MM.1S (cell line): Measurements from ENCODE around the gene LEF1.

ENCODE experiments used
- DNase-seq: peaks from one replicate; pipeline ENCODE4 v3.0.0-alpha.2; 2015
- H2AFZ ChIP-seq: fragments of 300-600 bp; sonication (generic); 2 replicates; pipeline ENCODE4 v1.6.0; 2016; ENCODE audit warnings: antibody characterized with exemption, low read length
- H3F3A ChIP-seq: fragments of 300-600 bp; sonication (generic); 2 replicates; pipeline ENCODE4 v1.6.1; 2016; ENCODE audit warnings: mild to moderate bottlenecking, antibody characterized with exemption, low read length, moderate library complexity, mixed read lengths; ENCODE audit not compliant: insufficient read depth
- H3K27ac ChIP-seq: fragments of 300-600 bp; sonication (generic); 2 replicates; pipeline ENCODE4 v1.5.1; 2016; ENCODE audit warnings: mild to moderate bottlenecking, low read length
- H3K27me3 ChIP-seq: fragments of 300-600 bp; sonication (generic); replicated peaks from 2 replicates; pipeline ENCODE4 v1.6.0; 2016; ENCODE audit warnings: low read length; ENCODE audit not compliant: insufficient read depth
- H3K36me3 ChIP-seq: fragments of 300-600 bp; sonication (generic); replicated peaks from 2 replicates; pipeline ENCODE4 v1.6.1; 2016; ENCODE audit warnings: mild to moderate bottlenecking, low read length, mixed read lengths; ENCODE audit not compliant: insufficient read depth
- H3K4me1 ChIP-seq: fragments of 300-600 bp; sonication (generic); 2 replicates; pipeline ENCODE4 v1.6.1; 2016; ENCODE audit warnings: low read length, mixed read lengths
- H3K4me2 ChIP-seq: fragments of 300-600 bp; sonication (generic); 2 replicates; pipeline ENCODE4 v1.6.0; 2016; ENCODE audit warnings: low read depth, low read length
- H3K4me3 ChIP-seq: fragments of 300-600 bp; sonication (generic); 2 replicates; pipeline ENCODE4 v1.5.1; 2016; ENCODE audit warnings: low read length, mixed read lengths
- H3K79me2 ChIP-seq: fragments of 300-600 bp; sonication (generic); 2 replicates; pipeline ENCODE4 v1.6.1; 2016; ENCODE audit warnings: mixed run types, low read length, mixed read lengths
- H3K9ac ChIP-seq: fragments of 300-600 bp; sonication (generic); 2 replicates; pipeline ENCODE4 v1.6.1; 2016; ENCODE audit warnings: low read length, mixed read lengths
- H3K9me2 ChIP-seq: fragments of 300-600 bp; sonication (generic); replicated peaks from 2 replicates; pipeline ENCODE4 v1.6.1; 2016; ENCODE audit warnings: mild to moderate bottlenecking, low read length, mixed read lengths; ENCODE audit not compliant: insufficient read depth
- H3K9me3 ChIP-seq: fragments of 300-600 bp; sonication (generic); replicated peaks from 2 replicates; pipeline ENCODE4 v1.6.1; 2016; ENCODE audit warnings: mild to moderate bottlenecking, low read length, mixed read lengths; ENCODE audit not compliant: insufficient read depth
- H4K20me1 ChIP-seq: fragments of 300-600 bp; sonication (generic); 2 replicates; pipeline ENCODE4 v1.6.1; 2016; ENCODE audit warnings: mild to moderate bottlenecking, low read length, moderate library complexity, mixed read lengths; ENCODE audit not compliant: insufficient read depth
- EZH2 ChIP-seq: fragments of 300-600 bp; sonication (generic); optimal IDR thresholded peaks from 2 replicates; pipeline ENCODE3; 2017; ENCODE audit warnings: low read depth, mild to moderate bottlenecking, antibody characterized with exemption, low read length, mixed read lengths
- EZH2phosphoT487 ChIP-seq: fragments of 300-600 bp; sonication (generic); IDR thresholded peaks from 2 replicates; pipeline ENCODE4 v1.6.1; 2018; ENCODE audit warnings: antibody characterized with exemption, low read length
- TF ChIP-seq, protein P1 (sequence below): fragments of 300-600 bp; sonication (generic); IDR thresholded peaks from 2 replicates; pipeline ENCODE4 v1.5.1; 2016; ENCODE audit warnings: antibody characterized with exemption, low read length, mixed read lengths

Gene LEF1

DNA sequence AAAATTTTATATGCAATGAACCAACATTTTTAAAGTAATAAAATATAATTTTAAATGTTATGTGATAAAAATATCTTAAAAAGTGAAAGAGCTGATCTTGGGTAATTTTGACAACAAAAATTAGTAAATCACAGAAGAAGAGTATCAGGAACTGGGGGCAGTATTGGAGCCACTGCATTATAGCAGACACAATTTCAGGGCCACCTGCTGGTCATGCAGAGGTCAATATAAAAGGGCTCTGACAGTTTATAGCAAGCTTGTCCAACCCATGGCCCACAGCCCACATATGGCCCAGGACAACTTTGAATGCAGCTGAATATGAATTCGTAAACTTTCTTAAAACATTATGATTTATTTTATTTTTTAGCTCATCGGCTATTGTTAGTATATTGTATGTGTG lies 13.0 kb upstream of the LEF1 start:
- H3K4me1 ChIP-seq = no peaks in the 10 kb centered on the region
- no peaks in the 10 kb centered on the region for H4K20me1 ChIP-seq
- no peaks in the 10 kb centered on the region for H3K79me2 ChIP-seq
- no peak overlapping the region for H2AFZ ChIP-seq
- no peak overlapping the region for H3K4me2 ChIP-seq
- TF ChIP-seq EZH2 = no peak
- TF ChIP-seq, protein P1, sequence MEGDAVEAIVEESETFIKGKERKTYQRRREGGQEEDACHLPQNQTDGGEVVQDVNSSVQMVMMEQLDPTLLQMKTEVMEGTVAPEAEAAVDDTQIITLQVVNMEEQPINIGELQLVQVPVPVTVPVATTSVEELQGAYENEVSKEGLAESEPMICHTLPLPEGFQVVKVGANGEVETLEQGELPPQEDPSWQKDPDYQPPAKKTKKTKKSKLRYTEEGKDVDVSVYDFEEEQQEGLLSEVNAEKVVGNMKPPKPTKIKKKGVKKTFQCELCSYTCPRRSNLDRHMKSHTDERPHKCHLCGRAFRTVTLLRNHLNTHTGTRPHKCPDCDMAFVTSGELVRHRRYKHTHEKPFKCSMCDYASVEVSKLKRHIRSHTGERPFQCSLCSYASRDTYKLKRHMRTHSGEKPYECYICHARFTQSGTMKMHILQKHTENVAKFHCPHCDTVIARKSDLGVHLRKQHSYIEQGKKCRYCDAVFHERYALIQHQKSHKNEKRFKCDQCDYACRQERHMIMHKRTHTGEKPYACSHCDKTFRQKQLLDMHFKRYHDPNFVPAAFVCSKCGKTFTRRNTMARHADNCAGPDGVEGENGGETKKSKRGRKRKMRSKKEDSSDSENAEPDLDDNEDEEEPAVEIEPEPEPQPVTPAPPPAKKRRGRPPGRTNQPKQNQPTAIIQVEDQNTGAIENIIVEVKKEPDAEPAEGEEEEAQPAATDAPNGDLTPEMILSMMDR = peak; percentile 38
- no peaks in the 10 kb centered on the region for H3F3A ChIP-seq
- peak; percentile 33 for DNase-seq
- no peak overlapping the region for H3K4me3 ChIP-seq
- H3K9ac ChIP-seq = no peak overlapping the region
- no peaks in the 10 kb centered on the region for H3K9me2 ChIP-seq
- H3K27ac ChIP-seq = no peak overlapping the region
- H3K9me3 ChIP-seq = no peaks in the 10 kb centered on the region
- no peaks in the 10 kb centered on the region for H3K36me3 ChIP-seq
- H3K27me3 ChIP-seq = no peaks in the 10 kb centered on the region

DNA sequence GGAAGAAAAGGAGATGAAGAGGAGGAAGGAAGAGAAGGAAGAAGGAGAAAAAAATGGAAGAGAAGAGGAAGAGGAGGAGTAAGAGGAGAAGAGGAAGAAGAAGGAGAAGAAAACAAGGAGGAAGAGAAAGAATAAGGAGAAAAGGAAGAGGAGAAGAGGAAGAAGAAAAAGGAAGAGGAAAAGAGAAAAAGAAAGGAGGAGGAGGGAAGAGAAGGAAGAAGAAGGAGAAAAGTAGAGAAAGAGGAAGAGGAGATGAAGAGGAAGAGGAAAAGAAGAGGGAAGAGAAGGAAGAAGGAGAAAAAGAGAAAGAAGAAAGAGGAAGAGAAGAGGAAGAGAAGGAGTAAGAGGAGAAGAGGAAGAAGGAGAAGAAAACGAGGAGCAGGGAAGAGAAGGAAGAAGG lies 11.8 kb upstream of the LEF1 start:
- Histone ChIP-seq H3K9ac (no peak overlapping the region), H3K36me3 (no peaks in the 10 kb centered on the region), H3K27ac (no peak overlapping the region), H3K4me2 (no peak overlapping the region), H3F3A (no peaks in the 10 kb centered on the region), H3K27me3 (no peaks in the 10 kb centered on the region), H3K4me1 (no peaks in the 10 kb centered on the region), H3K9me3 (no peaks in the 10 kb centered on the region), H3K4me3 (no peak overlapping the region), H2AFZ (no peak overlapping the region), H3K79me2 (no peaks in the 10 kb centered on the region), H4K20me1 (no peaks in the 10 kb centered on the region), H3K9me2 (no peaks in the 10 kb centered on the region)
- TF ChIP-seq, protein P1 = no peak
- no peak for TF ChIP-seq EZH2
- TF ChIP-seq EZH2phosphoT487 = no peak
- DNase-seq = no peak

DNA sequence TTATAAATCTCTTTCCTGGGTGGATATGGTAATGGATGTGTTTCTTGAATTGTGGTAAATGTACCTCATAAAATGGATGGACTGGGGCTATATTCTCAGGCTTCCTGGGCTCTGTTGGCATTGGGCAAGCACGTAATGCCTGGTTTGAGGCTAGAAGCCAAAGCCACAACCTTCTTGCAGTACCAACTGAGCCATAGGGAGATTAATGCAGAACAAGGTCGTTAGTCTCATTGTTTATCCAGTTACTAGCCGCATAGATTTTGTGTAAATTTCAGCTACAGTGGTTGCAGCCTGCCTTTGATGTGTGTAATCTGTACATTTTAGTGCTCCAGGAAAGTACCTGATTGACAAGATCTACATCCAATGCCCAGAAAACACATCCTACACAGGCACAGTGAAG lies 7.2 kb upstream of the LEF1 start:
- no peak overlapping the region for H3K4me2 ChIP-seq
- peaks cover 12% of the 10 kb centered on the region; the same call in 1 of the 2 replicates for H3K4me1 ChIP-seq
- H2AFZ ChIP-seq = no peak overlapping the region
- no peak for DNase-seq
- H3K27ac ChIP-seq = no peak overlapping the region
- H3K79me2 ChIP-seq = no peaks in the 10 kb centered on the region
- H3K9ac ChIP-seq = no peak overlapping the region
- H3F3A ChIP-seq = peaks cover 8% of the 10 kb centered on the region; the same call in 1 of the 2 replicates
- no peaks in the 10 kb centered on the region for H4K20me1 ChIP-seq
- H3K9me2 ChIP-seq = no peaks in the 10 kb centered on the region
- no peaks in the 10 kb centered on the region for H3K36me3 ChIP-seq
- TF ChIP-seq, protein P1 = no peak
- TF ChIP-seq EZH2phosphoT487 (no peak), EZH2 (no peak)
- H3K27me3 ChIP-seq = peaks cover 14% of the 10 kb centered on the region
- H3K9me3 ChIP-seq = no peaks in the 10 kb centered on the region
- H3K4me3 ChIP-seq = no peak overlapping the region
